Measurements from ENCODE around the gene ETV6. TPM values are rescaled to one million over a fixed set of nuclear protein-coding genes. Genes with fewer than 3 reads are reported as not detected.

The ETV6 gene
- total and polyA plus RNA-seq, 2 of the 8 experiments (the other 6 are each of a cell fraction or from before 2014, with no cell fraction given), result 5.5 to 23.9 TPM

- H2BK120ac ChIP-seq (replicated peaks; ENCODE audit: low read depth, low read length), result no peak overlapping the region
- no peak overlapping the region for H2BK12ac ChIP-seq (ENCODE audit: low read depth, low read length)
- ChIA-PET POLR2A (ENCODE audit: partially characterized antibody) (interaction anchor here (1.6 to 3.3 kb wide), 2 partner anchors 10 to 12 kb away, joined by 5 to 8 read pairs; no protein-coding TSS in a partner anchor), CTCF (ENCODE audit: partially characterized antibody) (interaction anchor here (1.1 to 3.0 kb wide), 3 partner anchors 16 to 188 kb away, joined by 3 to 7 read pairs (median 6); no protein-coding TSS in a partner anchor)
- H3K23me2 ChIP-seq (ENCODE audit: low read depth, low read length), result no peaks in the 10 kb centered on the region
- H4K91ac ChIP-seq (replicated peaks; ENCODE audit: insufficient read length, low read length), result no peak overlapping the region
- H2BK15ac ChIP-seq (ENCODE audit: low read length), result no peak overlapping the region
- 93% methylated on average over 3 of the region's 3 CpGs; no CpG with 5 or more reads in 1 of the 2 experiments for WGBS, 2 experiments (ENCODE audit: extremely low coverage in 1 of 2, insufficient coverage in 1 of 2, insufficient read length in 1 of 2, insufficient replicate concordance in 2 of 2, low coverage in 1 of 2, low lambda C conversion rate in 2 of 2, missing lambda C conversion rate in 1 of 2)
- no peak overlapping the region for H2BK20ac ChIP-seq (ENCODE audit: low read length)
- H3K9me3 ChIP-seq (ENCODE audit: insufficient read depth in 2 of 2, low read depth in 1 of 2, low read length in 1 of 2), result no peaks in the 10 kb centered on the region
- H3K18ac ChIP-seq (ENCODE audit: extremely low read depth, low read length), result no peak overlapping the region
- peaks cover 9 to 34% (median 23%) of the 10 kb centered on the region in 4 experiments for H3K4me1 ChIP-seq (replicated peaks in 1 of 4; ENCODE audit: control insufficient read depth in 3 of 4, insufficient read depth in 4 of 4, low read length in 3 of 4)
- no peak overlapping the region for H4K8ac ChIP-seq (ENCODE audit: extremely low read depth, insufficient read depth, low read length)
- no peak overlapping the region for H3K23ac ChIP-seq (ENCODE audit: insufficient read length)
- no peak overlapping the region for H3K27ac ChIP-seq (ENCODE audit: low read depth, low read length)
- H2BK5ac ChIP-seq (ENCODE audit: low read depth, low read length), result no peak overlapping the region
- no peaks in the 10 kb centered on the region for H4K20me1 ChIP-seq (replicated peaks in 1 of 2; ENCODE audit: control insufficient read depth in 1 of 2, insufficient read depth in 2 of 2, low read length in 2 of 2)
- H3K4me2 ChIP-seq (ENCODE audit: insufficient read depth in 1 of 2, low read depth in 2 of 2, low read length in 2 of 2), result no peak overlapping the region
- TF ChIP-seq CBX5 (IDR thresholded peaks at IDR 0.05; ENCODE audit: low read depth, low read length) (no peak), KDM5A (IDR thresholded peaks at IDR 0.05; ENCODE audit: low read length) (no peak)
- no peak overlapping the region for H3K9ac ChIP-seq (replicated peaks in 1 of 4; ENCODE audit: extremely low read depth in 1 of 4, low read depth in 3 of 4, low read length in 3 of 4)
- H3K4ac ChIP-seq (replicated peaks; ENCODE audit: insufficient read length, low read depth, low read length), result no peak overlapping the region
- no peaks in the 10 kb centered on the region for H3K79me2 ChIP-seq (ENCODE audit: control insufficient read depth in 1 of 2, insufficient read depth in 2 of 2, low read length in 2 of 2)
- H3K14ac ChIP-seq (ENCODE audit: insufficient read length), result no peak overlapping the region
- H4K5ac ChIP-seq (ENCODE audit: insufficient read length, low read depth, low read length), result no peak overlapping the region
- H3K79me1 ChIP-seq (ENCODE audit: low read depth, low read length), result no peaks in the 10 kb centered on the region
- no peak for FAIRE-seq
- no peak overlapping the region for H3K56ac ChIP-seq (replicated peaks; ENCODE audit: insufficient read length, low read depth, low read length)
- no peak for DNase-seq (ENCODE audit: low read depth in 1 of 2, low spot score in 2 of 2)
- no peak overlapping the region for H2AK5ac ChIP-seq (ENCODE audit: low read depth, low read length)
- H3K4me3 ChIP-seq (ENCODE audit: extremely low read depth in 1 of 4, insufficient read depth in 2 of 4, low read depth in 3 of 4, low read length in 4 of 4), result no peak overlapping the region
- H2AFZ ChIP-seq (ENCODE audit: low read length), result no peak overlapping the region
- H3K36me3 ChIP-seq (ENCODE audit: control insufficient read depth in 2 of 4, insufficient read depth in 4 of 4, low read length in 3 of 4), result no peaks in the 10 kb centered on the region
- H3K27me3 ChIP-seq (replicated peaks in 1 of 4; ENCODE audit: control insufficient read depth in 3 of 4, extremely low read depth in 1 of 4, insufficient read depth in 3 of 4, low read length in 3 of 4), result no peaks in the 10 kb centered on the region
Observed at GRCh38 chr12:11811008-11811407, 161.5 kb downstream of the ETV6 start.

Measured in H1 (cell line).